MM.1S (cell line): ENCODE measurements around the gene ZNF600.

ENCODE experiments used
- EZH2 ChIP-seq: fragments of 300-600 bp; sonication (generic); optimal IDR thresholded peaks from 2 replicates; pipeline ENCODE3; 2017; ENCODE audit warnings: low read depth, mild to moderate bottlenecking, antibody characterized with exemption, low read length, mixed read lengths
- TF ChIP-seq, protein P1 (sequence below): fragments of 300-600 bp; sonication (generic); IDR thresholded peaks from 2 replicates; pipeline ENCODE4 v1.5.1; 2016; ENCODE audit warnings: antibody characterized with exemption, low read length, mixed read lengths

DNA sequence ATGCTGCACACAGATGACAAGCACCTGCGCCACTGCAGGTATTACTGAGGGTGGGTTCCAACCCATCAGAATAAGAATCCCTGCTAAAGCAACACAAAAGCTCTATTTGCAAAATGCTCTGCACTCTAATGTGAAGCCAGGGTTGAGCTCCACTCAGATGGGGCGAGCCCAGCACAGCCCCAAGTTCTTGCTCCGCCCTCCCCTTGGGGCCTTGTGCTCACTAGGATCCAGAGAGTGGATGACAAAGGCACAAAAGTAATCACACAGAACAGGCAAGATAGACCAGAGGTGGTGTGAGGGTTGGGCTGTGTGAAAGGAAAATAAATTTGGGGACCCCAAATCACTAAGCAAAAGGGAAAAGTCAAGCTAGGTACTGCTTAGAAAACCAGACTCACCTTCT lies 43.5 kb downstream of the ZNF600 start:
- no peak for TF ChIP-seq EZH2
- TF ChIP-seq, protein P1, sequence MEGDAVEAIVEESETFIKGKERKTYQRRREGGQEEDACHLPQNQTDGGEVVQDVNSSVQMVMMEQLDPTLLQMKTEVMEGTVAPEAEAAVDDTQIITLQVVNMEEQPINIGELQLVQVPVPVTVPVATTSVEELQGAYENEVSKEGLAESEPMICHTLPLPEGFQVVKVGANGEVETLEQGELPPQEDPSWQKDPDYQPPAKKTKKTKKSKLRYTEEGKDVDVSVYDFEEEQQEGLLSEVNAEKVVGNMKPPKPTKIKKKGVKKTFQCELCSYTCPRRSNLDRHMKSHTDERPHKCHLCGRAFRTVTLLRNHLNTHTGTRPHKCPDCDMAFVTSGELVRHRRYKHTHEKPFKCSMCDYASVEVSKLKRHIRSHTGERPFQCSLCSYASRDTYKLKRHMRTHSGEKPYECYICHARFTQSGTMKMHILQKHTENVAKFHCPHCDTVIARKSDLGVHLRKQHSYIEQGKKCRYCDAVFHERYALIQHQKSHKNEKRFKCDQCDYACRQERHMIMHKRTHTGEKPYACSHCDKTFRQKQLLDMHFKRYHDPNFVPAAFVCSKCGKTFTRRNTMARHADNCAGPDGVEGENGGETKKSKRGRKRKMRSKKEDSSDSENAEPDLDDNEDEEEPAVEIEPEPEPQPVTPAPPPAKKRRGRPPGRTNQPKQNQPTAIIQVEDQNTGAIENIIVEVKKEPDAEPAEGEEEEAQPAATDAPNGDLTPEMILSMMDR: no peak
